ENCODE measurements around the gene RNF150.

RNF150 gene

DNA sequence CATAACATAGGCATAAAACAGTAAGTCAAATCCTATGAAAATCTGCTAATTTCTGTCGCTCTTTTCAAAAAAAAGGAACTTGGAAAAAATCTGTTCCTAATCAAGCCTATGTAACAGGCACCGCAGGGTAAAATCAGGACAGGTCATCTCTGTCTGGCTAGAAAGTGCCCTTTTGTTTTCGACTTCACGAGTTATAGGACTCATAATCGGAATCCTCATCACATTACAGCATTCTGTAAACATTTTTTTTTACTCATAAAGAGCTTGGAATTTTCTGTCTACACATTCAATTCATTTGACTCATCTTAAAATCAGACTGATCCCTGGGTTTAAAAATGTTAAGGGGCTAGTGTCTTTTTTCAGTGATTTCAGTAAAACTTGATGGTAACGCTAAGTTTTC, 195.4 kb downstream of the RNF150 start:
- CTCF ChIA-PET: interaction anchor here (0.7 kb wide), 3 partner anchors 62 to 1905 kb away, joined by 3 to 5 read pairs (median 3); no protein-coding TSS in a partner anchor
- H3K36me3 ChIP-seq (ENCODE audit: control insufficient read depth in 2 of 2, insufficient read depth in 1 of 2, low read length in 2 of 2): no peaks in the 10 kb centered on the region
- no peaks in the 10 kb centered on the region for H3K4me1 ChIP-seq (ENCODE audit: control insufficient read depth, insufficient read depth, low read length)
- H3K27ac ChIP-seq (ENCODE audit: extremely low read depth, low read depth, low read length): no peak overlapping the region
- no peak overlapping the region for H3K4me3 ChIP-seq (ENCODE audit: low read depth, low read length)
- POLR2A ChIA-PET: no interaction called here
- TF ChIP-seq ZNF335 (tag by site-specific recombination; conservative IDR thresholded peaks at IDR 0.05) (no peak), ZNF544 (tag by site-specific recombination; IDR thresholded peaks at IDR 0.05) (no peak), ZNF223 (tag by site-specific recombination; IDR thresholded peaks at IDR 0.05) (no peak), GLI4 (tag by site-specific recombination; IDR thresholded peaks at IDR 0.05) (no peak), ZIC2 (tag by site-specific recombination; IDR thresholded peaks at IDR 0.05) (no peak), ZNF555 (tag by site-specific recombination; conservative IDR thresholded peaks at IDR 0.05) (no peak), KLF16 (tag by site-specific recombination; IDR thresholded peaks at IDR 0.05) (no peak), ZFP69B (tag by site-specific recombination; IDR thresholded peaks at IDR 0.05) (no peak), PRDM1 (tag by site-specific recombination; IDR thresholded peaks at IDR 0.05) (no peak)
- H3K9me3 ChIP-seq (ENCODE audit: control insufficient read depth, insufficient read depth, low read depth, low read length): no peaks in the 10 kb centered on the region

DNA sequence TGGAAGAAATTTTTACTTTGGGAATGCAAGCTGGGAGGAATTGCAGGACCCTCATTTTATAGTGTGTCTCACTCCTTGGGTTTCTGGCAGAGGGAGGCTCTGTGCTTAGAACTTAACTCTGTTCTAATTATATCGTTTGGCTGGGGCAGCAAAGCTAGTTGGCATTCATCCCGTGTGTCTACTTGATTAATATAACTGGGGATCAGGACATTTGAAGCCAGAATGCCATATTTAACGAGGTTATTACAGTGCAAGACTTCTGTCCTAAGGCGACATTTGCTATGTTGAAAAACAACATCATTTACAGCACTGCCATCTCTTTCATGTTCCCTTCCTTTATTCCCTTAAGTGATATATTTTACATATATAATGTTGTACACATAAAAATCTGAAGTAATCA, 198.0 kb downstream of the RNF150 start:
- no peaks in the 10 kb centered on the region for H3K36me3 ChIP-seq (ENCODE audit: control insufficient read depth in 2 of 2, insufficient read depth in 1 of 2, low read length in 2 of 2)
- ChIA-PET POLR2A (no interaction called here), CTCF (no interaction called here)
- H3K9me3 ChIP-seq (ENCODE audit: control insufficient read depth, insufficient read depth, low read depth, low read length): no peaks in the 10 kb centered on the region
- no peak overlapping the region for H3K4me3 ChIP-seq (ENCODE audit: low read depth, low read length)
- H3K27ac ChIP-seq (ENCODE audit: extremely low read depth, low read depth, low read length): no peak overlapping the region
- peaks cover 5% of the 10 kb centered on the region; the same call in 1 of the 2 replicates for H3K4me1 ChIP-seq (ENCODE audit: control insufficient read depth, insufficient read depth, low read length)
- no peak for TF ChIP-seq ZNF658 (tag by site-specific recombination; IDR thresholded peaks at IDR 0.05)
- 0 out of 2 replicates have a peak, but pooled peaks have one; percentile 8 for TF ChIP-seq IKZF3 (tag by site-specific recombination; IDR thresholded peaks at IDR 0.05)
- TF ChIP-seq, protein P1, sequence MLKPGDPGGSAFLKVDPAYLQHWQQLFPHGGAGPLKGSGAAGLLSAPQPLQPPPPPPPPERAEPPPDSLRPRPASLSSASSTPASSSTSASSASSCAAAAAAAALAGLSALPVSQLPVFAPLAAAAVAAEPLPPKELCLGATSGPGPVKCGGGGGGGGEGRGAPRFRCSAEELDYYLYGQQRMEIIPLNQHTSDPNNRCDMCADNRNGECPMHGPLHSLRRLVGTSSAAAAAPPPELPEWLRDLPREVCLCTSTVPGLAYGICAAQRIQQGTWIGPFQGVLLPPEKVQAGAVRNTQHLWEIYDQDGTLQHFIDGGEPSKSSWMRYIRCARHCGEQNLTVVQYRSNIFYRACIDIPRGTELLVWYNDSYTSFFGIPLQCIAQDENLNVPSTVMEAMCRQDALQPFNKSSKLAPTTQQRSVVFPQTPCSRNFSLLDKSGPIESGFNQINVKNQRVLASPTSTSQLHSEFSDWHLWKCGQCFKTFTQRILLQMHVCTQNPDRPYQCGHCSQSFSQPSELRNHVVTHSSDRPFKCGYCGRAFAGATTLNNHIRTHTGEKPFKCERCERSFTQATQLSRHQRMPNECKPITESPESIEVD (tag by site-specific recombination; IDR thresholded peaks at IDR 0.05): peak; percentile 72
- no peak for TF ChIP-seq ZNF426 (tag by site-specific recombination; IDR thresholded peaks at IDR 0.05)
- peak; percentile 94 for TF ChIP-seq MZF1 (tag by site-specific recombination; IDR thresholded peaks at IDR 0.05; ENCODE audit: borderline replicate concordance)
- no peak for TF ChIP-seq ZBTB7A (tag by site-specific recombination; IDR thresholded peaks at IDR 0.05; ENCODE audit: low read depth)
- TF ChIP-seq, protein P2, sequence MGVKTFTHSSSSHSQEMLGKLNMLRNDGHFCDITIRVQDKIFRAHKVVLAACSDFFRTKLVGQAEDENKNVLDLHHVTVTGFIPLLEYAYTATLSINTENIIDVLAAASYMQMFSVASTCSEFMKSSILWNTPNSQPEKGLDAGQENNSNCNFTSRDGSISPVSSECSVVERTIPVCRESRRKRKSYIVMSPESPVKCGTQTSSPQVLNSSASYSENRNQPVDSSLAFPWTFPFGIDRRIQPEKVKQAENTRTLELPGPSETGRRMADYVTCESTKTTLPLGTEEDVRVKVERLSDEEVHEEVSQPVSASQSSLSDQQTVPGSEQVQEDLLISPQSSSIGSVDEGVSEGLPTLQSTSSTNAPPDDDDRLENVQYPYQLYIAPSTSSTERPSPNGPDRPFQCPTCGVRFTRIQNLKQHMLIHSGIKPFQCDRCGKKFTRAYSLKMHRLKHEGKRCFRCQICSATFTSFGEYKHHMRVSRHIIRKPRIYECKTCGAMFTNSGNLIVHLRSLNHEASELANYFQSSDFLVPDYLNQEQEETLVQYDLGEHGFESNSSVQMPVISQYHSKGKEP (tag by site-specific recombination; IDR thresholded peaks at IDR 0.05): peak; percentile 74
- TF ChIP-seq ZNF514 (tag by site-specific recombination; IDR thresholded peaks at IDR 0.05): no peak
- TF ChIP-seq, protein P3, sequence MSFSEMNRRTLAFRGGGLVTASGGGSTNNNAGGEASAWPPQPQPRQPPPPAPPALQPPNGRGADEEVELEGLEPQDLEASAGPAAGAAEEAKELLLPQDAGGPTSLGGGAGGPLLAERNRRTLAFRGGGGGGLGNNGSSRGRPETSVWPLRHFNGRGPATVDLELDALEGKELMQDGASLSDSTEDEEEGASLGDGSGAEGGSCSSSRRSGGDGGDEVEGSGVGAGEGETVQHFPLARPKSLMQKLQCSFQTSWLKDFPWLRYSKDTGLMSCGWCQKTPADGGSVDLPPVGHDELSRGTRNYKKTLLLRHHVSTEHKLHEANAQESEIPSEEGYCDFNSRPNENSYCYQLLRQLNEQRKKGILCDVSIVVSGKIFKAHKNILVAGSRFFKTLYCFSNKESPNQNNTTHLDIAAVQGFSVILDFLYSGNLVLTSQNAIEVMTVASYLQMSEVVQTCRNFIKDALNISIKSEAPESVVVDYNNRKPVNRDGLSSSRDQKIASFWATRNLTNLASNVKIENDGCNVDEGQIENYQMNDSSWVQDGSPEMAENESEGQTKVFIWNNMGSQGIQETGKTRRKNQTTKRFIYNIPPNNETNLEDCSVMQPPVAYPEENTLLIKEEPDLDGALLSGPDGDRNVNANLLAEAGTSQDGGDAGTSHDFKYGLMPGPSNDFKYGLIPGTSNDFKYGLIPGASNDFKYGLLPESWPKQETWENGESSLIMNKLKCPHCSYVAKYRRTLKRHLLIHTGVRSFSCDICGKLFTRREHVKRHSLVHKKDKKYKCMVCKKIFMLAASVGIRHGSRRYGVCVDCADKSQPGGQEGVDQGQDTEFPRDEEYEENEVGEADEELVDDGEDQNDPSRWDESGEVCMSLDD (tag by site-specific recombination; IDR thresholded peaks at IDR 0.05): no peak
- TF ChIP-seq ZBTB20 (tag by site-specific recombination; IDR thresholded peaks at IDR 0.05): no peak
- TF ChIP-seq ZNF560 (tag by site-specific recombination; IDR thresholded peaks at IDR 0.05; ENCODE audit: borderline replicate concordance): no peak
- TF ChIP-seq, protein P4, sequence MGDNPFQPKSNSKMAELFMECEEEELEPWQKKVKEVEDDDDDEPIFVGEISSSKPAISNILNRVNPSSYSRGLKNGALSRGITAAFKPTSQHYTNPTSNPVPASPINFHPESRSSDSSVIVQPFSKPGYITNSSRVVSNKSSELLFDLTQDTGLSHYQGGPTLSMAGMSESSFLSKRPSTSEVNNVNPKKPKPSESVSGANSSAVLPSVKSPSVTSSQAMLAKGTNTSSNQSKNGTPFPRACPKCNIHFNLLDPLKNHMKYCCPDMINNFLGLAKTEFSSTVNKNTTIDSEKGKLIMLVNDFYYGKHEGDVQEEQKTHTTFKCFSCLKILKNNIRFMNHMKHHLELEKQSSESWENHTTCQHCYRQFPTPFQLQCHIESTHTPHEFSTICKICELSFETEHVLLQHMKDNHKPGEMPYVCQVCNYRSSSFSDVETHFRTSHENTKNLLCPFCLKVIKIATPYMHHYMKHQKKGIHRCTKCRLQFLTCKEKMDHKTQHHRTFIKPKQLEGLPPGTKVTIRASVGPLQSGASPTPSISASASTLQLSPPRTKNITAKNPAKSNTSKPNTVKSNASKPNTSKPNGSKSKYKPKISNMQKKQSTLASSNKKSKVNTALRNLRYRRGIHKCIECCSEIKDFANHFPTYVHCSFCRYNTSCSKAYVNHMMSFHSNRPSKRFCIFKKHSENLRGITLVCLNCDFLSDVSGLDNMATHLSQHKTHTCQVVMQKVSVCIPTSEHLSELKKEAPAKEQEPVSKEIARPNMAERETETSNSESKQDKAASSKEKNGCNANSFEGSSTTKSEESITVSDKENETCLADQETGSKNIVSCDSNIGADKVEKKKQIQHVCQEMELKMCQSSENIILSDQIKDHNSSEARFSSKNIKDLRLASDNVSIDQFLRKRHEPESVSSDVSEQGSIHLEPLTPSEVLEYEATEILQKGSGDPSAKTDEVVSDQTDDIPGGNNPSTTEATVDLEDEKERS (tag by site-specific recombination; IDR thresholded peaks at IDR 0.05): no peak
- TF ChIP-seq, protein P5, sequence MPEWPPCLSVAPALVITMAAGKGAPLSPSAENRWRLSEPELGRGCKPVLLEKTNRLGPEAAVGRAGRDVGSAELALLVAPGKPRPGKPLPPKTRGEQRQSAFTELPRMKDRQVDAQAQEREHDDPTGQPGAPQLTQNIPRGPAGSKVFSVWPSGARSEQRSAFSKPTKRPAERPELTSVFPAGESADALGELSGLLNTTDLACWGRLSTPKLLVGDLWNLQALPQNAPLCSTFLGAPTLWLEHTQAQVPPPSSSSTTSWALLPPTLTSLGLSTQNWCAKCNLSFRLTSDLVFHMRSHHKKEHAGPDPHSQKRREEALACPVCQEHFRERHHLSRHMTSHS (tag by site-specific recombination; IDR thresholded peaks at IDR 0.05): no peak
- TF ChIP-seq FEZF1 (tag by site-specific recombination; IDR thresholded peaks at IDR 0.05): peak; percentile 34; the same call in 1 of the 2 replicates
- TF ChIP-seq ZFHX2 (tag by site-specific recombination; conservative IDR thresholded peaks at IDR 0.05): no peak
- peak; percentile 78 for TF ChIP-seq ZNF843 (tag by site-specific recombination; IDR thresholded peaks at IDR 0.05)
